ENCODE results near the gene PVRIG. TPM values are rescaled to one million over a fixed set of nuclear protein-coding genes. Genes with fewer than 3 reads are reported as not detected.
"Not testable (repeated sequence)": the region's sequence is repeated elsewhere in the genome, so short reads cannot be mapped to it uniquely, and the experiment has no call there.

PVRIG gene
- total RNA-seq, 1 donor from 2014 or later = 31.2 TPM

DNA sequence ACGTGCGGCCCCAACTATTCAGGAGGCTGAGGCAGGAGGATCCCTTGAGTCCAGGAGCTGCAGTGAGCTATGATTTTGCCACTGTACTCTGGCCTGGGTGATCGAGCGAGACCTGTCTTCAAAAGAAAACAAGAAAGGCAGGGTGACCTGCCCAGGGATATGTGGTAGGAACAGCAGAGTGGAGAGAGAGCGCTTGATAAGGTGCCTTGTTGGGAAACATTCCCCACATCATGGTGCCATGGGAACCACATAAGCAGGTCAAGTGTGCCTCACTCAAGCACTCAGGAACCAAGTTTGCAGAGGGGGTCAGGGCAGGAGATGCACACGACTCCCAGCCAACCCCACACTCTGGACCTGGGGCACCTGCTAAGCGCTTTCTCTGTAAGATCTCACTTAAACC is 37.3 kb downstream of the PVRIG start:
- H3K4me3 Mint-ChIP-seq = no peak overlapping the region
- H3K27ac Mint-ChIP-seq = no peak overlapping the region
- no peaks in the 10 kb centered on the region for H3K27me3 Mint-ChIP-seq (ENCODE audit: insufficient read depth)
- intact Hi-C loops (cut with micrococcal nuclease) = no loop called here
- no peak for DNase-seq (ENCODE audit: low spot score)
- peaks cover 2% of the 10 kb centered on the region for H3K36me3 Mint-ChIP-seq (ENCODE audit: low read depth)
- H3K4me1 Mint-ChIP-seq (ENCODE audit: low read depth) = no peaks in the 10 kb centered on the region
- H3K9me3 Mint-ChIP-seq = no peaks in the 10 kb centered on the region

- intact Hi-C loops (cut with micrococcal nuclease); H3K9me3 Mint-ChIP-seq; H3K27ac Mint-ChIP-seq; DNase-seq (ENCODE audit: low spot score); H3K4me3 Mint-ChIP-seq; H3K4me1 Mint-ChIP-seq (ENCODE audit: low read depth); H3K27me3 Mint-ChIP-seq (ENCODE audit: insufficient read depth); H3K36me3 Mint-ChIP-seq (ENCODE audit: low read depth): not testable (repeated sequence)
Observed at GRCh38 chr7:100259984-100260383, 40.2 kb downstream of the PVRIG start.

DNA sequence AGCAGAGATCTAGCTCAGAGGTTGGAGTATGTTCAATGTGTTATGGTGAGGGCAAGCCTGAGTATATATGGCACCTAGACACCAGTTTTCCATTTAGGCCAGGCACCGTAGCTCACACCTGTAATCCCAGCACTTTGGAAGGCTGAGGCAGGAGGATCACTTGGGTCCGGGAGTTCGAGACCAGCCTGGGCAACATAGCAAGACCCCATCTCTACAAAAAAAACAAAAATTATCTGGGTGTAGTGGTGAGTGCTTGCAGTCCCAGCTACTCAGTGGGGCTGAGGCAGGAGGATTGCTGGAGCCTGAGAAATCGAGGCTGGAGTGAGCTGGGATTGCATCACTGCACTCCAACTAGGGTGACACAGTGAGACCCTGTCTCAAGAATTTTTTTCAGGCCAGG is 43.1 kb downstream of the PVRIG start:
- H3K36me3 Mint-ChIP-seq (ENCODE audit: low read depth); intact Hi-C loops (cut with micrococcal nuclease); H3K4me3 Mint-ChIP-seq; DNase-seq (ENCODE audit: low spot score); H3K27me3 Mint-ChIP-seq (ENCODE audit: insufficient read depth); H3K27ac Mint-ChIP-seq; H3K9me3 Mint-ChIP-seq: not testable (repeated sequence)
- H3K4me1 Mint-ChIP-seq (ENCODE audit: low read depth) = peaks cover 12% of the 10 kb centered on the region

- intact Hi-C loops (cut with micrococcal nuclease); H3K9me3 Mint-ChIP-seq; H3K36me3 Mint-ChIP-seq (ENCODE audit: low read depth); H3K27ac Mint-ChIP-seq; H3K4me3 Mint-ChIP-seq; H3K27me3 Mint-ChIP-seq (ENCODE audit: insufficient read depth); DNase-seq (ENCODE audit: low spot score): not testable (repeated sequence)
- peaks cover 12% of the 10 kb centered on the region for H3K4me1 Mint-ChIP-seq (ENCODE audit: low read depth)
Observed at GRCh38 chr7:100264223-100264622, 44.5 kb downstream of the PVRIG start.

DNA sequence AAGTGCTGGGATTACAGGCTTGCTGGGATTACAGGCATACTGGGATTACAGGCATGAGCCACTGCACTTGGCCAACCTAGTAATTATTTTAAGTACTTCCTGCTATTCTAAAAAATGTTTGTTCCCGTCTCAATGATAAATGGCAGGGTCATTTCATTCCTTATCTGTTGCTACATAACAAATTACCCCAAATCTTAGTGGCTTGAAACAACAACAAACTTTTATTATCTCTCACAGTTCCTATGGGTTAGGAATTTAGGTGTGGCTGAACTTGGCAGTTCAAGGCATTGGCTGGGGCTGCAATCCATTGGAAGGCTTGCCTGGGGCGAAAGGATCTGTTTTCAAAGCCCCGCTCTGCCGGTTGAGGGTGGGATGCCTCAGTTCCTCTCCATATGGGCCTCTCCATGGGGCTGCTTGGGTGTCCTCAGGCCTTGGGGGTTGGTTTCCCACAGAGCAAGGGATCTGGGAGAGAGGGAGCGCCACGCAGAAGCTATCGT is 45.0 kb downstream of the PVRIG start:
- H3K4me1 Mint-ChIP-seq (ENCODE audit: low read depth) = peaks cover 12% of the 10 kb centered on the region
- intact Hi-C loops (cut with micrococcal nuclease); H3K9me3 Mint-ChIP-seq; H3K27me3 Mint-ChIP-seq (ENCODE audit: insufficient read depth); H3K36me3 Mint-ChIP-seq (ENCODE audit: low read depth); DNase-seq (ENCODE audit: low spot score); H3K27ac Mint-ChIP-seq; H3K4me3 Mint-ChIP-seq: not testable (repeated sequence)

DNA sequence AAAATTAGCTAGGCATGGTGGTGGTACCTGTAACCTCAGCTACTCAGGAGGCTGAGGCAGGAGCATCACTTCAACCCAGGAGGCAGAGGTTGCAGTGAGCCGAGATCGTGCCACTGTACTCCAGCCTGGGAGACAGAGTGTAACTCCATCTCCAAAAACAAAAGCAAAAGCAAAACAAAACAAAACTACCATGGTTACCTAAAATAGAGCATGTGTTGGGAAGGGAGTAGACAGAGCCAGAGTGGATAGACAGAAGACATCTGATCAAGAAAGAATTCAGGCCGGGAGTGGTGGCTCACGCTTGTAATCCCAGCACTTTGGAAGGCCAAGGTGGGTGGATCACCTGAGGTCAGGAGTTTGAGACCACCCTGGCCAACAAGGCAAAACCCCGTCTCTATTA is 46.1 kb downstream of the PVRIG start:
- DNase-seq (ENCODE audit: low spot score); H3K27me3 Mint-ChIP-seq (ENCODE audit: insufficient read depth); H3K27ac Mint-ChIP-seq; H3K4me3 Mint-ChIP-seq; H3K36me3 Mint-ChIP-seq (ENCODE audit: low read depth); intact Hi-C loops (cut with micrococcal nuclease); H3K9me3 Mint-ChIP-seq: not testable (repeated sequence)
- H3K4me1 Mint-ChIP-seq (ENCODE audit: low read depth) = peaks cover 16% of the 10 kb centered on the region

- H3K27me3 Mint-ChIP-seq (ENCODE audit: insufficient read depth) = peaks cover 2% of the 10 kb centered on the region
- no peak overlapping the region for H3K4me3 Mint-ChIP-seq
- H3K9me3 Mint-ChIP-seq = no peaks in the 10 kb centered on the region
- no peak overlapping the region for H3K27ac Mint-ChIP-seq
- intact Hi-C loops (cut with micrococcal nuclease) = no loop called here
- peaks cover 20% of the 10 kb centered on the region for H3K4me1 Mint-ChIP-seq (ENCODE audit: low read depth)
- H3K36me3 Mint-ChIP-seq (ENCODE audit: low read depth) = peaks cover 2% of the 10 kb centered on the region
- no peak for DNase-seq (ENCODE audit: low spot score)
Observed at GRCh38 chr7:100266576-100267354, 47.0 kb downstream of the PVRIG start.

- intact Hi-C loops (cut with micrococcal nuclease) = no loop called here
- Mint-ChIP-seq H3K27ac (no peak overlapping the region), H3K9me3 (no peaks in the 10 kb centered on the region), H3K4me1 (ENCODE audit: low read depth) (peaks cover 20% of the 10 kb centered on the region), H3K36me3 (ENCODE audit: low read depth) (no peaks in the 10 kb centered on the region), H3K4me3 (no peak overlapping the region), H3K27me3 (ENCODE audit: insufficient read depth) (peaks cover 2% of the 10 kb centered on the region)
- DNase-seq (ENCODE audit: low spot score) = no peak
Observed at GRCh38 chr7:100267648-100268047, 47.9 kb downstream of the PVRIG start.

GRCh38 chr7:100268882-100269281 is 49.1 kb downstream of the PVRIG start:
- H3K36me3 Mint-ChIP-seq (ENCODE audit: low read depth); H3K9me3 Mint-ChIP-seq; H3K27ac Mint-ChIP-seq; H3K27me3 Mint-ChIP-seq (ENCODE audit: insufficient read depth); intact Hi-C loops (cut with micrococcal nuclease); DNase-seq (ENCODE audit: low spot score); H3K4me3 Mint-ChIP-seq: not testable (repeated sequence)
- H3K4me1 Mint-ChIP-seq (ENCODE audit: low read depth) = peaks cover 20% of the 10 kb centered on the region

- H3K9me3 Mint-ChIP-seq = not testable (repeated sequence)
- H3K4me3 Mint-ChIP-seq = peak overlapping the region; percentile 22
Observed at GRCh38 chr7:100269306-100270045, 49.7 kb downstream of the PVRIG start.

DNA sequence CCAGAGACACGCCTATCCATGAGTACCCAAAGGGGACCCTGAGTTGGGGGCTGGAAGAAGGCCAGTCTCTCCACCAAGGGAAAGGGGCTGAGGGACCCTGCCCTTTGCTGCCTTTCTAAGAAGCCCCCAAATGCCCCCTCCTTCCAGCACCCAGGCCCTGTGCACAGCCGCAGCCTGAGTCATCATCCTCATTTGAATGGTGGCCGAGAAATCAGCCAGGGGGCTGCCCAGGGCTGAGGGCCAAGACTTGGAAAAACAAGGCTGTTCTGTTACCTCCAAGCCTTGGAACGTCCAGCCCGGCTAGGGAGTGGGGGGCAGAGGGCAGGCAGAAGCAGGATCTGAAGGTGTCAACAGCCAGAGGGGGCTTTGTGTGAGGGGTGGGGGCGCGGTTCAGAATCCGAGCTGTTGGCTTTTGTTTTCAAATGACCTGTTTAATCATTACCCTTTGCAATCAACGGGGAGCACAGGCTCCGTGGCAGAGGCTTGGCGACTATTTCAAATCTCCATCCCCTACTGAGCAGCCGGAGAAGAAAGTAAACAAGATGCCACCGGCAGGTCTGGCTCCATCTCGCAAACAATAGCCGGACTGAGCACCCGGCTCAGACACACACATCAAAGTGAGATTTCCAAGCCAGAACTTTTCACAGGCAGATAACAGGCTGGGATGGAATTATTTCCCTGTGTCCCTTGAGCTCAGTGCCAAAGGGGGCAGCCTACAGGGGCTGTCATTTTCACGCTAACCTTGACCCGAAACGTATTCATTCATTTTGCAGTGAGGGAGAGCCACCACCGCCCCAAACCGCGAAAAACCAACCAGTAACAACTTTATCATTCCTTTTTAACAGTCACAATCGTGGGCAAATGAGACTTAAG is 50.5 kb downstream of the PVRIG start:
- H3K27ac Mint-ChIP-seq; DNase-seq (ENCODE audit: low spot score); H3K27me3 Mint-ChIP-seq (ENCODE audit: insufficient read depth); H3K36me3 Mint-ChIP-seq (ENCODE audit: low read depth); H3K9me3 Mint-ChIP-seq: not testable (repeated sequence)
- Mint-ChIP-seq H3K4me3 (peak overlapping the region; percentile 76), H3K4me1 (ENCODE audit: low read depth) (peaks cover 25% of the 10 kb centered on the region)
- intact Hi-C loops (cut with micrococcal nuclease) = loop anchor here (5.0 kb wide), 4 partner anchors 48 to 718 kb away; partner anchors contain the start of genes FAM200A and TRIP6

More at GRCh38 chr7:100269306-100270045, 49.7 kb downstream of the PVRIG start:
- H3K4me1 Mint-ChIP-seq (ENCODE audit: low read depth) = peaks cover 20% of the 10 kb centered on the region
- not testable (repeated sequence) for DNase-seq (ENCODE audit: low spot score); H3K27me3 Mint-ChIP-seq (ENCODE audit: insufficient read depth); H3K36me3 Mint-ChIP-seq (ENCODE audit: low read depth); H3K27ac Mint-ChIP-seq
- intact Hi-C loops (cut with micrococcal nuclease) = loop anchor here (5.0 kb wide), 4 partner anchors 47 to 717 kb away; partner anchors contain the start of genes FAM200A and TRIP6

All from activated T-helper 1 cell treated with anti-CD3 and anti-CD28 coated beads, Interleukin-12 subunit alpha, Interleukin-12 subunit beta, Interleukin-2, Interleukin-4 antibody, amounts not matched to agents 30 ng/mL and 10 ng/mL and 1 ng/mL, durations not matched to agents 14 hours and 24 hours and 36 hours (primary cell).